ENCODE measurements around the gene GABRP.

- no peak for TF ChIP-seq CTCF (IDR thresholded peaks at IDR 0.05; ENCODE audit: insufficient read depth, low read length)
- TF ChIP-seq POLR2AphosphoS5 (IDR thresholded peaks at IDR 0.05; ENCODE audit: low read depth): no peak
These were observed 9.4 kb downstream of the GABRP start for GRCh38 chr5:170792878-170793277.
